ENCODE data around the gene HAGHL.
"Not testable (repeated sequence)": the region's sequence is repeated elsewhere in the genome, so short reads cannot be mapped to it uniquely, and the experiment has no call there.

The HAGHL gene

GRCh38 chr16:769184-769784 lies 42.4 kb downstream of the HAGHL start:
- in situ Hi-C loops (cut with HindIII; ENCODE audit: low sequenced_read_pairs), result no loop called here
- TF ChIP-seq, protein P1, sequence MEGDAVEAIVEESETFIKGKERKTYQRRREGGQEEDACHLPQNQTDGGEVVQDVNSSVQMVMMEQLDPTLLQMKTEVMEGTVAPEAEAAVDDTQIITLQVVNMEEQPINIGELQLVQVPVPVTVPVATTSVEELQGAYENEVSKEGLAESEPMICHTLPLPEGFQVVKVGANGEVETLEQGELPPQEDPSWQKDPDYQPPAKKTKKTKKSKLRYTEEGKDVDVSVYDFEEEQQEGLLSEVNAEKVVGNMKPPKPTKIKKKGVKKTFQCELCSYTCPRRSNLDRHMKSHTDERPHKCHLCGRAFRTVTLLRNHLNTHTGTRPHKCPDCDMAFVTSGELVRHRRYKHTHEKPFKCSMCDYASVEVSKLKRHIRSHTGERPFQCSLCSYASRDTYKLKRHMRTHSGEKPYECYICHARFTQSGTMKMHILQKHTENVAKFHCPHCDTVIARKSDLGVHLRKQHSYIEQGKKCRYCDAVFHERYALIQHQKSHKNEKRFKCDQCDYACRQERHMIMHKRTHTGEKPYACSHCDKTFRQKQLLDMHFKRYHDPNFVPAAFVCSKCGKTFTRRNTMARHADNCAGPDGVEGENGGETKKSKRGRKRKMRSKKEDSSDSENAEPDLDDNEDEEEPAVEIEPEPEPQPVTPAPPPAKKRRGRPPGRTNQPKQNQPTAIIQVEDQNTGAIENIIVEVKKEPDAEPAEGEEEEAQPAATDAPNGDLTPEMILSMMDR (IDR thresholded peaks at IDR 0.05; ENCODE audit: low read depth, low read length, missing control alignments), result no peak
- no peak overlapping the region for H3K4me3 ChIP-seq (ENCODE audit: low read depth, low read length)
- DNase-seq (ENCODE audit: low read depth), result no peak

- no peak overlapping the region for H3K4me3 ChIP-seq (ENCODE audit: low read depth, low read length)
- in situ Hi-C loops (cut with HindIII; ENCODE audit: low sequenced_read_pairs), result no loop called here
- TF ChIP-seq, protein P1 (IDR thresholded peaks at IDR 0.05; ENCODE audit: low read depth, low read length, missing control alignments), result no peak
- no peak for DNase-seq (ENCODE audit: low read depth)
Observed at GRCh38 chr16:769934-770333, 43.0 kb downstream of the HAGHL start.

DNA sequence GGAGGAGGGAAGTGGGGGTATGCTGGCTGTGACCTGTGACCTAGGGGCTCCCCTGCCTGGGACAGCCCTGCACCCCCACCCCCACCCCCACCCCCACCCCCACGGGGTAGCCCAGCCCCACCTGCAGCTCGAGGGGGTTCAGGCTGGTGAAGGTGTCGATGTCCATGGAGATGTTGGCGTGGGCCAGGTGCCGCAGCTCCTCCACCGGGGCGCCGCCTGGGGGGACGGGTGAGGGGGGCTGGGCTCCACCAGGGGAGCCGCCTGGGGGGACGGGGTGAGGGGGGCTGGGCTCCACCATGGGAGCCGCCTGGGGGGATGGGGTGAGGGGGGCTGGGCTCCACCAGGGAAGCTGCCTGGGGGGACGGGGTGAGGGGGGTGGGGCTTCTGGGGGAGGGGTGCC lies 43.5 kb downstream of the HAGHL start:
- no peak for DNase-seq (ENCODE audit: low read depth)
- in situ Hi-C loops (cut with HindIII; ENCODE audit: low sequenced_read_pairs), result no loop called here
- H3K4me3 ChIP-seq (ENCODE audit: low read depth, low read length), result no peak overlapping the region
- TF ChIP-seq, protein P1 (IDR thresholded peaks at IDR 0.05; ENCODE audit: low read depth, low read length, missing control alignments), result no peak

- DNase-seq (ENCODE audit: low read depth), result no peak
- in situ Hi-C loops (cut with HindIII; ENCODE audit: low sequenced_read_pairs), result no loop called here
- H3K4me3 ChIP-seq (ENCODE audit: low read depth, low read length), result no peak overlapping the region
- TF ChIP-seq, protein P1 (IDR thresholded peaks at IDR 0.05; ENCODE audit: low read depth, low read length, missing control alignments), result no peak
Observed at GRCh38 chr16:772959-773358, 46.1 kb downstream of the HAGHL start.

DNA sequence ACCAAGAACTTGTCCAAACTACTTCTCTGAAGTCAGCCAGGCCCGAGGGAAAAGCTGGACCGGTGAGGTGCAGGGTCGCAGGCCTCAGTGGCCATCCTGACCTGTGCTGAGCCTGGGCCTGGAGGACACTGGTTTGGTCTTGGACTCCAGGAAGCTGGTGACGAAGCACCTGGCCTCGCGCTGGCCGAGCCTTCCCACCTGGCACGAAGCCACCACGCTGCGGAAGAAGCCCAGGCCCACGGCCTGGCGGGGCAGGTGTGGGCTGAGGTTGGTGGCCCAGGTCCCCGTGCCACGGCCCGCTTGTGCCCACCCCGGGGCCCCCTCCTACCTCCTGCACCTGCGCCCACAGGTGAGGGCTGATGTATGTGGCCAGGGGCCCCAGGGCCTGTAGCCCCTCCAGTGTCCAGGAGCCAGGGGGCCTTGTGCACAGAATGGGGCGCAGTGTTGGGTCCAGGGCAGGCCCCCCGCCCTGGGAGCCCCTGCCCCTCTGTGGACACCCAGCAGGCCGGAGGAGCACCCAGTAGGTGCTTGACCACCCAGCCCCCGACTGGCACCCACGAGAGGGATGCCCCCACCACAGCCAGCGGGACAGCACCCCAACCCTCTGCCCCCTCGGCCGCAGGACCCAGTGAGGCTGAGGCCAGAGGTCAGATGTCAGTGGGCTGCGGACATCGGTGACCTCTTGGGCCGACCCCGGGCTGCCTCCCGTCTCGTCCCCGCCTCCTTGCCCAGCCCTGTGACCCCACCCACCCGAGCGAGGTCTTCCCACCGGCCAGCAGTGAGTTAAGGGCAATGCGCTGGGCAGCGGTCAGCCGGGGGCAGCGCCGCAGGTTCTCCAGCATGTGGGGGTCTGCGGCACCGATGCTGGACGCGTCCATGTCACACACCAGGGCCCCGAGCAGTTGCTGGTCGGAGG lies 47.4 kb downstream of the HAGHL start:
- TF ChIP-seq, protein P1 (IDR thresholded peaks at IDR 0.05; ENCODE audit: low read depth, low read length, missing control alignments), result no peak
- H3K4me3 ChIP-seq (ENCODE audit: low read depth, low read length), result no peak overlapping the region
- no peak for DNase-seq (ENCODE audit: low read depth)
- in situ Hi-C loops (cut with HindIII; ENCODE audit: low sequenced_read_pairs), result no loop called here

- no peak for DNase-seq (ENCODE audit: low read depth)
- in situ Hi-C loops (cut with HindIII; ENCODE audit: low sequenced_read_pairs), result no loop called here
- TF ChIP-seq, protein P1 (IDR thresholded peaks at IDR 0.05; ENCODE audit: low read depth, low read length, missing control alignments), result no peak
- no peak overlapping the region for H3K4me3 ChIP-seq (ENCODE audit: low read depth, low read length)
Observed at GRCh38 chr16:775236-775796, 48.4 kb downstream of the HAGHL start.

DNA sequence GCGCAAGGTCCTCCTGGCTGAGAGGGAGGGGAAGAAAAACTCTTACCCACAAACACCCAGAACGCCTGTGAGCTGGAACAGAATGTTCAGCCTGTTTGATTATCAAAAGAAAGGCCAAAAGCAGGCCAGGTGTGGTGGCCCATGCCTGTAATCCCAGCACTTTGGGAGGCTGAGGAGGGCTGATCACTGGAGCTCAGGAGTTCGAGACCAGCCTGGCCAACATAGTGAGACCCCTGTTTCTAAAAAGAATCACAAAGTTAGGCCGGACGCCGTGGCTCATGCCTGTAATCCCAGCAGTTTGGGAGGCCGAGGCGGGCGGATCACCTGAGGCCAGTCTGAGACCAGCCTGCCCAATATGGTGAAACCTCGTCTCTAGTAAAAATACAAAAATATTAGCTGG lies 49.4 kb downstream of the HAGHL start:
- DNase-seq (ENCODE audit: low read depth); H3K4me3 ChIP-seq (ENCODE audit: low read depth, low read length); in situ Hi-C loops (cut with HindIII; ENCODE audit: low sequenced_read_pairs): not testable (repeated sequence)
